ENCODE results near the gene SORCS2.

Gene SORCS2

DNA sequence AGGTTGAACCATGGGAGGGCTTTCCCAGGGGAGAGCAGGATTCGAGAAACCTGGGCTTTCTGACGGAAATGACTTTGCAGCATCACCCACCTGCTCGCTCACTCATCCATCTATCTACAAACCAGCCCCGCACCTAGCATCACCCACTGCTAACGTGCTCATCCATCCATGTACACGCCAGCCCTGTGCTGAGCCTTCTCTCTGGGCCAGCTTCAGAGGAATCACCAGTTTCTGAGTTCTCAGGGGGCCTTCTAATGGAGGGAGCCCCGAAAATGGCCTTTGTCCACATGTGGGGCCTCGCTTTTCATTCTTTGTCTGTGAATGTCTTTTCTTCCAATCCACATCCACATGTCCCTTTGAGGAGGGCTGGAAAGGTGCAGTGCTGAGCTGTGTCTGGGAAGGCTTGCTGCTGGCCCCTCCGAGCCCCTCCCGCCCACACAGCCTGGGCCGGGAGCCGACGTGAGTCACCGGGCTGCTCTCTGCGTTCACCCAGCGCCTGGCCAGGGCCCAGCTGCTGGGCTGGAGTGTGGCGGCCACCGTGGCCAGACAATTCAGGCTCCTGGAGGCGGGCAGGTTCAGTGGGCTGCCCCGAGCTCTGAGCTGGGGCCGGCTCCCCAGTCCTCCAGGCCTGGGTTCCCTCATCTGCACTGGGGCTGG lies 14.7 kb downstream of the SORCS2 start:
- CTCF ChIA-PET, result interaction anchor here (1.1 kb wide), 1 partner anchor 10 kb away, joined by 3 read pairs; no protein-coding TSS in a partner anchor
- H3K4me1 ChIP-seq (ENCODE audit: control extremely low read depth in 1 of 4, control insufficient read depth in 4 of 4, insufficient read depth in 4 of 4, low read length in 3 of 4), result peaks cover 0 to 5% (median 0%) of the 10 kb centered on the region in 4 experiments
- 66% methylated on average over 19 of the region's 21 CpGs for WGBS (ENCODE audit: insufficient coverage)
- POLR2A ChIA-PET, result interaction anchor here (0.7 kb wide), 1 partner anchor 20 kb away, joined by 3 read pairs; no protein-coding TSS in a partner anchor
- peaks cover 0 to 55% (median 7%) of the 10 kb centered on the region in 5 experiments for H3K27me3 ChIP-seq (replicated peaks in 2 of 5; ENCODE audit: control insufficient read depth in 4 of 5, insufficient read depth in 5 of 5, low read length in 4 of 5)
- no peak overlapping the region for H3K27ac ChIP-seq (ENCODE audit: insufficient read depth in 1 of 2, low read depth in 1 of 2, low read length in 2 of 2, poor library complexity in 1 of 2, severe bottlenecking in 2 of 2)
- no peaks in the 10 kb centered on the region for H3K9me3 ChIP-seq (ENCODE audit: control extremely low read depth in 1 of 5, control insufficient read depth in 4 of 5, insufficient read depth in 2 of 5, low read depth in 1 of 5, low read length in 4 of 5)
- DNase-seq, result no peak
- H3K36me3 ChIP-seq (ENCODE audit: control insufficient read depth in 4 of 4, insufficient read depth in 4 of 4, low read length in 3 of 4), result no peaks in the 10 kb centered on the region
- no peak overlapping the region for H3K4me3 ChIP-seq (ENCODE audit: control insufficient read depth in 1 of 7, extremely low read depth in 1 of 7, insufficient read depth in 4 of 7, low read depth in 2 of 7, low read length in 6 of 7)

DNA sequence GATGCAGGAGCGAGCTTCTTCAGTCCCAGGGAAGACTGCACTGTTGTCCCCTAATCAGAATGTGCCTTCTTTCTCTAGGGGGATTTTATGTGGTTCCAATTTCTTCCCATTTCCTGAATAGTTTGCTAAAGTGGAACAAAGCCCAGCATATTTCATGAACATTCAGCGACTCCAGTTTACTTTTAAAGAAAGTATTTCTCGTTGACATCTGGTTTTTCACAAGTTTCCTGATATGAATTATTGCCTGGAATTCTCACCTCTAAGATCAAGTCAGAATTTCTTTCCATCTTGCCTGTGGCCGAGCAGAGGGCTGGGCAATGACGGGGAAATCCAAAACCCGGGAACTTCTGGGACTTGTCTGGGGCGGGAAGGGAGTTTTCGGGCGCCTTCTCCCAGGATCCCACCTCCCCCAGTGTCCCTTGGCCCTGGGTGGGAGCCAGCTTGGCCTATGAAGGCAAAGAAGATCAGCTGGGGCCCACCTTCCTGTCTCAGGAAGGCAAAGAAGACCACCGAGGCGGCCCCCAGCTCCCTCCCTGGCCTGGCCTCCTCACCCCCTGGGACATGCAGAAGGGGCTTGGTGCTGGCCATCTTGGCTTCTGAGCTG lies 15.4 kb downstream of the SORCS2 start:
- Histone ChIP-seq H3K4me1 (ENCODE audit: control extremely low read depth in 1 of 4, control insufficient read depth in 4 of 4, insufficient read depth in 4 of 4, low read length in 3 of 4) (peaks cover 0 to under 1% (median 0%) of the 10 kb centered on the region in 4 experiments), H3K4me3 (ENCODE audit: control insufficient read depth in 1 of 7, extremely low read depth in 1 of 7, insufficient read depth in 4 of 7, low read depth in 2 of 7, low read length in 6 of 7) (no peak overlapping the region), H3K9me3 (ENCODE audit: control extremely low read depth in 1 of 5, control insufficient read depth in 4 of 5, insufficient read depth in 2 of 5, low read depth in 1 of 5, low read length in 4 of 5) (no peaks in the 10 kb centered on the region)

GRCh38 chr4:7208509-7209451 lies 16.4 kb downstream of the SORCS2 start:
- Histone ChIP-seq H3K27ac (ENCODE audit: insufficient read depth in 1 of 2, low read depth in 1 of 2, low read length in 2 of 2, poor library complexity in 1 of 2, severe bottlenecking in 2 of 2) (no peak overlapping the region), H3K36me3 (ENCODE audit: control insufficient read depth in 4 of 4, insufficient read depth in 4 of 4, low read length in 3 of 4) (no peaks in the 10 kb centered on the region), H3K9me3 (ENCODE audit: control extremely low read depth in 1 of 5, control insufficient read depth in 4 of 5, insufficient read depth in 2 of 5, low read depth in 1 of 5, low read length in 4 of 5) (peaks cover 0 to 3% (median 0%) of the 10 kb centered on the region in 5 experiments), H3K4me3 (ENCODE audit: control insufficient read depth in 1 of 7, extremely low read depth in 1 of 7, insufficient read depth in 4 of 7, low read depth in 2 of 7, low read length in 6 of 7) (no peak overlapping the region), H3K4me1 (ENCODE audit: control extremely low read depth in 1 of 4, control insufficient read depth in 4 of 4, insufficient read depth in 4 of 4, low read length in 3 of 4) (no peaks in the 10 kb centered on the region), H3K27me3 (replicated peaks in 2 of 5; ENCODE audit: control insufficient read depth in 4 of 5, insufficient read depth in 5 of 5, low read length in 4 of 5) (peaks cover 0 to 65% (median 3%) of the 10 kb centered on the region in 5 experiments)
- POLR2A ChIA-PET, result no interaction called here
- DNase-seq, result no peak
- 88% methylated on average over 16 of the region's 21 CpGs for WGBS (ENCODE audit: insufficient coverage)
- CTCF ChIA-PET, result interaction anchor here (1.1 kb wide), 1 partner anchor 12 kb away, joined by 3 read pairs; no protein-coding TSS in a partner anchor

More for the DNA sequence above, 15.4 kb downstream of the SORCS2 start:
- DNase-seq, result no peak
- POLR2A ChIA-PET, result no interaction called here
- 84% methylated on average over 9 of the region's 11 CpGs for WGBS (ENCODE audit: insufficient coverage)
- CTCF ChIA-PET, result interaction anchor here (1.1 kb wide), 1 partner anchor 10 kb away, joined by 3 read pairs; no protein-coding TSS in a partner anchor
- Histone ChIP-seq H3K36me3 (ENCODE audit: control insufficient read depth in 4 of 4, insufficient read depth in 4 of 4, low read length in 3 of 4) (no peaks in the 10 kb centered on the region), H3K27me3 (replicated peaks in 2 of 5; ENCODE audit: control insufficient read depth in 4 of 5, insufficient read depth in 5 of 5, low read length in 4 of 5) (peaks cover 0 to 59% (median 5%) of the 10 kb centered on the region in 5 experiments), H3K27ac (ENCODE audit: insufficient read depth in 1 of 2, low read depth in 1 of 2, low read length in 2 of 2, poor library complexity in 1 of 2, severe bottlenecking in 2 of 2) (no peak overlapping the region)

DNA sequence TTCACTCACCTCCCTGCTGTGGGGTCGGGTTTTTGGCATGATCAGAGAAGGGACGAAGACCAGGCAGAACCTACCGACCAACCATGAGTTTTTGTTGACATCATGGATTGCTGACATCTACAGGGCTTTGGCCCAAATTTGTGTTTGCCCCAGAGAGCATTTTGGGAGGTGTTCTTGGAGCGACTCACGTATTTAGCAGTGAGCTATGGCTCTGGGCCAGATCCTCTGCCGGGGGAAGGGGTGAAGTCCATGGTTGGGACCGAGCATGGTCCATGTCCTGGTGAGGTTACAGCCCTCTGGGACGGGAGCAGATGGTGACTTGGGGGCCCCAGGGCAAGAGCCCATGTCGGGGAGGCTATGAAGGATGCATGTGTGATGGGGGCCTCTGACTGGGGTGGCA lies 17.4 kb downstream of the SORCS2 start:
- H3K4me1 ChIP-seq (ENCODE audit: control extremely low read depth in 1 of 4, control insufficient read depth in 4 of 4, insufficient read depth in 4 of 4, low read length in 3 of 4), result no peaks in the 10 kb centered on the region
- 95% methylated on average over 8 of the region's 9 CpGs for WGBS (ENCODE audit: insufficient coverage)

DNA sequence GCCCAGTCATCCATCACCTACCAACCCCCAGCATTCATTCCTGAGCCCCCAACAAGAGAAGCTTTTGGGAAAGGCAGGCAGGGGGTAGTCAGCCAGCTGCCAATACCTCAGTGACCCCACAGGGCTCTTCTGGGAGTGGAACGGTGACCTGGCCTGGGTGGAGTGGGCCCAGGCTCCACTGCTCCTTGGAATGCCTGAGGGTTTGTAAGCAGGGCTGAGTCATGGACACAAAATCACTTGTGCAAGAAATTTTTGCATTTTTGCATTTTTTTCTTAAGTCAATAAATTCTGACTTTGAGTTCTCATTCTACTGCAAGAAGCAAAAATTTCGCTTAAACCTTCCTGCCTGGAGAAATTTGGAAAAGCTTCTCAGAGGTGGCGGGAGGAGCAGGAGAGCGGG lies 18.5 kb downstream of the SORCS2 start:
- ChIA-PET CTCF (no interaction called here), POLR2A (no interaction called here)
- DNase-seq, result no peak
- no peak overlapping the region for H3K4me3 ChIP-seq (ENCODE audit: control insufficient read depth in 1 of 7, extremely low read depth in 1 of 7, insufficient read depth in 4 of 7, low read depth in 2 of 7, low read length in 6 of 7)
- no peak overlapping the region for H3K27ac ChIP-seq (ENCODE audit: insufficient read depth in 1 of 2, low read depth in 1 of 2, low read length in 2 of 2, poor library complexity in 1 of 2, severe bottlenecking in 2 of 2)
- H3K9me3 ChIP-seq (ENCODE audit: control extremely low read depth in 1 of 5, control insufficient read depth in 4 of 5, insufficient read depth in 2 of 5, low read depth in 1 of 5, low read length in 4 of 5), result peaks cover 0 to 12% (median 0%) of the 10 kb centered on the region in 5 experiments
- no peaks in the 10 kb centered on the region for H3K36me3 ChIP-seq (ENCODE audit: control insufficient read depth in 4 of 4, insufficient read depth in 4 of 4, low read length in 3 of 4)
- no peaks in the 10 kb centered on the region for H3K4me1 ChIP-seq (ENCODE audit: control extremely low read depth in 1 of 4, control insufficient read depth in 4 of 4, insufficient read depth in 4 of 4, low read length in 3 of 4)
- H3K27me3 ChIP-seq (replicated peaks in 2 of 5; ENCODE audit: control insufficient read depth in 4 of 5, insufficient read depth in 5 of 5, low read length in 4 of 5), result peaks cover 0 to 60% (median 3%) of the 10 kb centered on the region in 5 experiments
- WGBS (ENCODE audit: insufficient coverage), result 100% methylated on average over 3 of the region's 4 CpGs

More for the DNA sequence above, 17.4 kb downstream of the SORCS2 start:
- no peaks in the 10 kb centered on the region for H3K36me3 ChIP-seq (ENCODE audit: control insufficient read depth in 4 of 4, insufficient read depth in 4 of 4, low read length in 3 of 4)
- ChIA-PET POLR2A (no interaction called here), CTCF (no interaction called here)
- H3K27me3 ChIP-seq (replicated peaks in 2 of 5; ENCODE audit: control insufficient read depth in 4 of 5, insufficient read depth in 5 of 5, low read length in 4 of 5), result peaks cover 0 to 63% (median 3%) of the 10 kb centered on the region in 5 experiments
- no peak overlapping the region for H3K4me3 ChIP-seq (ENCODE audit: control insufficient read depth in 1 of 7, extremely low read depth in 1 of 7, insufficient read depth in 4 of 7, low read depth in 2 of 7, low read length in 6 of 7)
- no peak overlapping the region for H3K27ac ChIP-seq (ENCODE audit: insufficient read depth in 1 of 2, low read depth in 1 of 2, low read length in 2 of 2, poor library complexity in 1 of 2, severe bottlenecking in 2 of 2)
- H3K9me3 ChIP-seq (ENCODE audit: control extremely low read depth in 1 of 5, control insufficient read depth in 4 of 5, insufficient read depth in 2 of 5, low read depth in 1 of 5, low read length in 4 of 5), result peaks cover 0 to 12% (median 0%) of the 10 kb centered on the region in 5 experiments
- no peak for DNase-seq

DNA sequence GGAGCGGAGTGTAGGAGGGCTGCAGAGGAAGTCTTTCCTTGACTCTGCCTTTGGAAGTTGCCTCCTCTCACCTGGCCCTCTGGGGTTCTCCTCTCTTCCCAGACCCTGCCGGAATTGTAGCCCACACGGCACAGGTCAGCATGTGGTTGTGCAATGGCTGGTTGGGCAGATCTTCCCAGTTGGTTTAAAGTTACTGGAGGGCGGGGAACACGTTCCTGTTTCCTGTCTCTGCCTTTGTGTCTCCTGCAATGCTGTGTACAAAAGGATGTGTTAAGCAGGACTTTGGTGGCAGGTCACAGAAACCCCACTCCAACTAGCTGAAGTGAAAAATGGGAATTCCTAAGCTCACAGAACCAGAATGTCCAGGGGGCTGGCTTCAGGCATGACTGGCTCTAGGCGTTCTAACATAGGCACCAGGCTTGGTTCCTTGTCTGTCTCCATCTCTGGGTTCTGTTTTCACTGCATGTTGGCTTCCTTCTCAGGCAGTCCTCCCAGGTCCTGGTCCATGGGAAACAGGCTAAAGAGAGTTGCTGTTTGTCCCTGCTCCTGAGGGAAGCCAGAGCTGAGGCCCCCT lies 19.9 kb downstream of the SORCS2 start:
- Histone ChIP-seq H3K4me3 (ENCODE audit: control insufficient read depth in 1 of 7, extremely low read depth in 1 of 7, insufficient read depth in 4 of 7, low read depth in 2 of 7, low read length in 6 of 7) (no peak overlapping the region), H3K9me3 (ENCODE audit: control extremely low read depth in 1 of 5, control insufficient read depth in 4 of 5, insufficient read depth in 2 of 5, low read depth in 1 of 5, low read length in 4 of 5) (peaks cover 0 to 12% (median 0%) of the 10 kb centered on the region in 5 experiments), H3K27ac (ENCODE audit: insufficient read depth in 1 of 2, low read depth in 1 of 2, low read length in 2 of 2, poor library complexity in 1 of 2, severe bottlenecking in 2 of 2) (no peak overlapping the region), H3K36me3 (ENCODE audit: control insufficient read depth in 4 of 4, insufficient read depth in 4 of 4, low read length in 3 of 4) (no peaks in the 10 kb centered on the region), H3K27me3 (replicated peaks in 2 of 5; ENCODE audit: control insufficient read depth in 4 of 5, insufficient read depth in 5 of 5, low read length in 4 of 5) (peaks cover 0 to 61% (median 2%) of the 10 kb centered on the region in 5 experiments), H3K4me1 (ENCODE audit: control extremely low read depth in 1 of 4, control insufficient read depth in 4 of 4, insufficient read depth in 4 of 4, low read length in 3 of 4) (no peaks in the 10 kb centered on the region)
- ChIA-PET CTCF (no interaction called here), POLR2A (no interaction called here)
- WGBS (ENCODE audit: insufficient coverage), result 71% methylated on average over 5 of the region's 6 CpGs
- no peak for DNase-seq

Measured in common myeloid progenitor, CD34-positive (primary cell).